Progenitor cell of endocrine pancreas (in vitro differentiated cells): ENCODE results near the gene KIF1B. TPM values are rescaled to one million over a fixed set of nuclear protein-coding genes. Genes with fewer than 3 reads are reported as not detected.

ENCODE experiments used
- DNase-seq: peaks from one replicate; pipeline ENCODE4 v3.0.0; 2021; ENCODE audit warnings: low spot score; ENCODE audit not compliant: unreplicated experiment
- H3K27ac Mint-ChIP-seq: 2 replicates; pipeline ENCODE4 v1.8.0; 2021; ENCODE audit warnings: mild to moderate bottlenecking, moderate library complexity, mixed read lengths
- H3K27me3 Mint-ChIP-seq: 2 replicates; pipeline ENCODE4 v1.8.0; 2021; ENCODE audit warnings: mixed read lengths
- H3K36me3 Mint-ChIP-seq: 2 replicates; pipeline ENCODE4 v1.8.0; 2022; ENCODE audit warnings: mixed read lengths; ENCODE audit not compliant: insufficient read depth
- H3K4me1 Mint-ChIP-seq: 2 replicates; pipeline ENCODE4 v1.8.0; 2021; ENCODE audit warnings: low read depth, mixed read lengths
- H3K4me3 Mint-ChIP-seq: 2 replicates; pipeline ENCODE4 v1.8.0; 2021; ENCODE audit warnings: low read depth, mild to moderate bottlenecking, moderate library complexity, mixed read lengths
- H3K9me3 Mint-ChIP-seq: 2 replicates; pipeline ENCODE4 v1.8.0; 2021; ENCODE audit warnings: low read depth, mixed read lengths
- CTCF ChIP-seq: fragments of 200-600 bp; sonication (generic); IDR thresholded peaks from one replicate; pipeline ENCODE4 v1.5.0; 2021; ENCODE audit warnings: antibody characterized with exemption, mild to moderate bottlenecking; ENCODE audit not compliant: unreplicated experiment
- total RNA-seq: library from RNA; stranded (reverse); gene quantifications from 2 replicates; pipeline ENCODE4 v1.2.1, GENCODE V29; 2021

Gene KIF1B
- total RNA-seq, 1 donor from 2014 or later, result 78.7 TPM

- no peak overlapping the region for H3K4me3 Mint-ChIP-seq
- no peak for DNase-seq
- peaks cover 6% of the 10 kb centered on the region for H3K4me1 Mint-ChIP-seq
These were observed 176.6 kb downstream of the KIF1B start for GRCh38 chr1:10386761-10387676.

DNA sequence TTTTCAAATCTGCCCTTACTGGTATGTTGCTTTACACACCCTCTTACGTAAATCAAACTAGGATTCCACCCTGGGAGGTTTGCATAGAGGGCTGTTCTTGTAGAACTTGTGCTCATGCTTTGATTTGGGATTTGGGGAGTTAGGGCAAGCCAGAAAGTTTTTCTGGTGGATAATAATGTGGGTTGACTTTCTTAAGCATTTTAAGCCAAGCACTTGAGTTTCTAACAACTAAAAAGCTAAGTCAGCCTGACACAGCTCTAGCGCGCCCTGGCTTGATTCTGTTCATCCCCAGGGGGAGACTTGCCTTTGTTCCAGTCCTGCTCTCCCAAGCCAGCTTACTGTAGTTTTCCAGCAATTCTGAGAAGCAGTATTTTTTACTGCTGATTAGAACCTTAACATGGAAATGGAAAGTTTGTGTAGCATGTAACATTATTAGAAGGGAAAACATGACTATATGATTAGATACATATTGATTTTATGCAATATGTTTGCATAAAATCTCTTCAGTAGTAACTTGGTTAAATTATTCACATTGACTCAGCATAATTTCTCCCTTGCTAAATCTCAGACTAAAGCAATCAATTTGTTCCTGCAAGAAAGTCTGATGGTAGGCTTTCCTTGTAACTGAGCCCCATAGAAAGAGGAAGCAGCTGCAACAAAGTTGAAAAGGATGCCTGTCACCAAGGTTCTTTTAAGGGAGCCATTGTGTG, 177.5 kb downstream of the KIF1B start:
- Mint-ChIP-seq H3K27me3 (no peaks in the 10 kb centered on the region), H3K27ac (peak overlapping the region; percentile 45), H3K9me3 (no peaks in the 10 kb centered on the region), H3K4me3 (no peak overlapping the region), H3K4me1 (peaks cover 6% of the 10 kb centered on the region), H3K36me3 (peaks cover 14% of the 10 kb centered on the region)
- DNase-seq, result no peak
- TF ChIP-seq CTCF, result no peak

More at GRCh38 chr1:10386761-10387676, 176.6 kb downstream of the KIF1B start:
- Mint-ChIP-seq H3K9me3 (no peaks in the 10 kb centered on the region), H3K27me3 (no peaks in the 10 kb centered on the region), H3K36me3 (peaks cover 17% of the 10 kb centered on the region), H3K27ac (peak overlapping the region; percentile 67)
- TF ChIP-seq CTCF, result no peak

GRCh38 chr1:10388387-10388715, 178.0 kb downstream of the KIF1B start:
- Mint-ChIP-seq H3K4me1 (peaks cover 6% of the 10 kb centered on the region), H3K27ac (peak overlapping the region; percentile 45), H3K9me3 (no peaks in the 10 kb centered on the region), H3K4me3 (no peak overlapping the region), H3K36me3 (peaks cover 12% of the 10 kb centered on the region), H3K27me3 (no peaks in the 10 kb centered on the region)
- no peak for DNase-seq
- TF ChIP-seq CTCF, result no peak

- H3K36me3 Mint-ChIP-seq, result peaks cover 11% of the 10 kb centered on the region
- peaks cover 4% of the 10 kb centered on the region for H3K9me3 Mint-ChIP-seq
- no peak overlapping the region for H3K4me3 Mint-ChIP-seq
- no peak for DNase-seq
- no peak for TF ChIP-seq CTCF
- H3K4me1 Mint-ChIP-seq, result peaks cover 6% of the 10 kb centered on the region
- H3K27me3 Mint-ChIP-seq, result no peaks in the 10 kb centered on the region
- no peak overlapping the region for H3K27ac Mint-ChIP-seq
These were observed 179.1 kb downstream of the KIF1B start for GRCh38 chr1:10389271-10389973.

DNA sequence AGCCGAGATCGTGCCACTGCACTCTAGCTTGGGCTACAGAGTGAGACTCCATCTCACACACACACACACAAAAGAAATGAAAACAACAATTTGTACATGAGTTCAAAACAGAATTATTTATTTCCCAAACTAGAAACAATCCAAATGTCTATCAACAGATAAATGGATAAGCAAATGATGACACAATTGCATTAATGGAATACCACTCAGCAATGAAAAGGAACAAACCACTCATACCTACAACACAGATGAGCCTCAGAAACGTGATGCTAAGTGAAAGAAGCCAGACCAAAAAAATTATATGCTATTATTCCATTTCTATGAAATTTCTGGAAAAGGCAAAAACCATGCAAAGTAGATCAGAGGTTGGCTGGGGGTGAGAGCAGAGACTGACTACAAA, 186.5 kb downstream of the KIF1B start:
- Mint-ChIP-seq H3K27me3 (no peaks in the 10 kb centered on the region), H3K4me1 (peaks cover 14% of the 10 kb centered on the region), H3K27ac (no peak overlapping the region), H3K36me3 (peaks cover 9% of the 10 kb centered on the region), H3K9me3 (peaks cover 4% of the 10 kb centered on the region), H3K4me3 (peak overlapping the region; percentile 23)
- DNase-seq, result no peak
- TF ChIP-seq CTCF, result no peak
